Peyer's patch (tissue), 4 donors: Measurements from ENCODE around the gene DNAH8.

Experiments
- CTCF ChIP-seq, 6 experiments: fragments of 450-650 bp in 4 of 6; fragments of 200-600 bp in 2 of 6; sonication (generic) in 1 of 6; IDR thresholded peaks; one replicate each; pipeline ENCODE4 v1.5.1; 2017 to 2019; ENCODE audit warnings: antibody characterized with exemption in 6 of 6, mild to moderate bottlenecking in 3 of 6, moderate library complexity in 1 of 6
- POLR2A ChIP-seq, 2 donors: fragments of 450-650 bp; IDR thresholded peaks; one replicate each; pipeline ENCODE4 v1.5.1; 2017; ENCODE audit warnings: antibody characterized with exemption in 2 of 2, mild to moderate bottlenecking in 2 of 2, moderate library complexity in 2 of 2

GRCh38 chr6:39018103-39018502, 303.0 kb downstream of the DNAH8 start:
- TF ChIP-seq CTCF (IDR thresholded peaks at IDR 0.05) = no peak
- no peak for TF ChIP-seq POLR2A (IDR thresholded peaks at IDR 0.05)
